Activated naive CD4-positive, alpha-beta T cell treated with anti-CD3 and anti-CD28 coated beads, Interleukin-2, amount 50 U/mL, for 24 hours (primary cell): ENCODE measurements around the gene SPECC1.

Experiments
- H3K27ac Mint-ChIP-seq: one replicate; pipeline ENCODE4 v1.8.0; 2021; ENCODE audit warnings: mild to moderate bottlenecking, mixed read lengths
- H3K27me3 Mint-ChIP-seq: one replicate; pipeline ENCODE4 v1.8.0; 2021; ENCODE audit warnings: mixed read lengths
- H3K36me3 Mint-ChIP-seq: one replicate; pipeline ENCODE4 v1.8.0; 2021; ENCODE audit warnings: mixed read lengths
- H3K4me1 Mint-ChIP-seq: one replicate; pipeline ENCODE4 v1.8.0; 2021; ENCODE audit warnings: mixed read lengths
- H3K4me3 Mint-ChIP-seq: one replicate; pipeline ENCODE4 v1.8.0; 2021; ENCODE audit warnings: mild to moderate bottlenecking, mixed read lengths
- H3K9me3 Mint-ChIP-seq: one replicate; pipeline ENCODE4 v1.8.0; 2021; ENCODE audit warnings: mixed read lengths

SPECC1 gene

GRCh38 chr17:20271011-20271610 is 262.0 kb downstream of the SPECC1 start:
- H3K4me1 Mint-ChIP-seq, result peaks cover 95% of the 10 kb centered on the region
- no peaks in the 10 kb centered on the region for H3K36me3 Mint-ChIP-seq
- H3K27me3 Mint-ChIP-seq, result no peaks in the 10 kb centered on the region
- peak overlapping the region; percentile 95 for H3K27ac Mint-ChIP-seq
- peak overlapping the region; percentile 76 for H3K4me3 Mint-ChIP-seq
- H3K9me3 Mint-ChIP-seq, result peaks cover 5% of the 10 kb centered on the region

- Mint-ChIP-seq H3K4me3 (peak overlapping the region; percentile 78), H3K9me3 (peaks cover 5% of the 10 kb centered on the region), H3K36me3 (no peaks in the 10 kb centered on the region), H3K4me1 (peaks cover 95% of the 10 kb centered on the region), H3K27me3 (no peaks in the 10 kb centered on the region), H3K27ac (peak overlapping the region; percentile 95)
Observed at GRCh38 chr17:20273741-20274500, 264.8 kb downstream of the SPECC1 start.

GRCh38 chr17:20275653-20276052 is 266.5 kb downstream of the SPECC1 start:
- no peaks in the 10 kb centered on the region for H3K36me3 Mint-ChIP-seq
- H3K27me3 Mint-ChIP-seq, result no peaks in the 10 kb centered on the region
- H3K27ac Mint-ChIP-seq, result peak overlapping the region; percentile 93
- peaks cover 96% of the 10 kb centered on the region for H3K4me1 Mint-ChIP-seq
- H3K9me3 Mint-ChIP-seq, result peaks cover 5% of the 10 kb centered on the region
- H3K4me3 Mint-ChIP-seq, result peak overlapping the region; percentile 42

DNA sequence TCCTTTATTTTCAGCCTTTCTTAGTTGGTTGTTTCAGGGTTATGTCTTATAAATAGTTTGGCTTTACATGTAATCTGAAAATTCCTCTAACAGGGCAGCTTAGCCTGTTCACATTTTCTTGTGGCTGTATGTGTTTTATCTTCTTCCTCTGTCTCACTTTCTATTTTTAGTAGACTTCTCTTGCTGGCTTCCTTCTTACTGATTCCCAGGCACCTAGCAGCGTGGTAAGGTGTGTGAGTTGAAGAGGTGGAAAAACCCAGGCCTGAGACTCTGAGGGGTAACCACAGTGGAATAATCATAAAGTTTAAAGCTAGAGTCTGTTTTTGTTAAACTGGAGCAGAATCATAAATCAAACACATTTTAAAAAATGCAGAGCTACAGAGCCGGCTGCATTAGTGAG is 267.3 kb downstream of the SPECC1 start:
- H3K36me3 Mint-ChIP-seq, result no peaks in the 10 kb centered on the region
- peak overlapping the region; percentile 63 for H3K4me3 Mint-ChIP-seq
- H3K27me3 Mint-ChIP-seq, result no peaks in the 10 kb centered on the region
- H3K4me1 Mint-ChIP-seq, result peaks cover 93% of the 10 kb centered on the region
- H3K9me3 Mint-ChIP-seq, result peaks cover 5% of the 10 kb centered on the region
- peak overlapping the region; percentile 93 for H3K27ac Mint-ChIP-seq

GRCh38 chr17:20278805-20279204 is 269.6 kb downstream of the SPECC1 start:
- H3K36me3 Mint-ChIP-seq, result no peaks in the 10 kb centered on the region
- H3K27ac Mint-ChIP-seq, result no peak overlapping the region
- peaks cover 79% of the 10 kb centered on the region for H3K4me1 Mint-ChIP-seq
- peak overlapping the region; percentile 44 for H3K4me3 Mint-ChIP-seq
- H3K9me3 Mint-ChIP-seq, result no peaks in the 10 kb centered on the region
- H3K27me3 Mint-ChIP-seq, result no peaks in the 10 kb centered on the region

DNA sequence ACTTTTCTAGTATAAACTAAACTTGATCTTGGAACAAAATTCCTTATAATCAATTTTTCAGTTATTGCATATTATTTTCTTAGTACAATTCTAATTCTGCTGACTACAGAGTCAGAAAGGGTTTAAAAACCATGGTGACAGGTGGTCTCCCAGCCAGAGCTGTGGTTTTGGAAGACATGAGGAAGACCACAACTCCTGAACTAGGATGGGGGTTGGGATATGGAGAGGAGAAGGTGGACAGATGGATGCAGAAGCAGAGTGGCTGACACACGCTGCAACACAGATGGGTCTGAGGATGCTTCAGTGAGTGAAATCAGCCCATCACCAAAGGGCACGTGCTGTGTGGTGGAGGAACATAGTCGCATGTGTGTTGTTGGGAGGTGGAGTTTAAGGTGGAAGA is 270.5 kb downstream of the SPECC1 start:
- Mint-ChIP-seq H3K9me3 (no peaks in the 10 kb centered on the region), H3K27me3 (no peaks in the 10 kb centered on the region), H3K4me3 (no peak overlapping the region), H3K4me1 (peaks cover 74% of the 10 kb centered on the region), H3K27ac (no peak overlapping the region), H3K36me3 (no peaks in the 10 kb centered on the region)

DNA sequence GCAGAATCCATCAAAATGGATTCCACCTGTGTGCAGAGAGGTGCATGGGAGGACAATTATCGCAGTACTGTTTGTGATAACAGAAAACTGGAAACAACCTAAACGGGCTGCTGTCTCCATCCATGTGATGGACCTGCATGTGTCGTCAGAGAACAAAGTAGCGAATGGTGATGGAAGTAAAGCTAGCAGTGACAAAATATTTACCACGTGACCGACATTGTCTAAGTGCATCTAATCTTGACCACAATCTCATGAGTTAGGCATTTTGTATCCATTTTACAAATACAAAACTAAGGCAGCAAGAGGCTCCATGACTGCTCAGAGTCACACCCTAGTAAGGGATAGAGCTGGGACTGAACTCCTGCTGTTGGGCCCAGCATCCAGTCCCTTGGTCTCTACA is 270.9 kb downstream of the SPECC1 start:
- H3K27ac Mint-ChIP-seq, result no peak overlapping the region
- no peaks in the 10 kb centered on the region for H3K27me3 Mint-ChIP-seq
- no peaks in the 10 kb centered on the region for H3K36me3 Mint-ChIP-seq
- peaks cover 73% of the 10 kb centered on the region for H3K4me1 Mint-ChIP-seq
- no peak overlapping the region for H3K4me3 Mint-ChIP-seq
- H3K9me3 Mint-ChIP-seq, result no peaks in the 10 kb centered on the region

GRCh38 chr17:20280851-20281250 is 271.7 kb downstream of the SPECC1 start:
- Mint-ChIP-seq H3K36me3 (no peaks in the 10 kb centered on the region), H3K27me3 (no peaks in the 10 kb centered on the region), H3K9me3 (no peaks in the 10 kb centered on the region), H3K4me1 (peaks cover 67% of the 10 kb centered on the region), H3K27ac (no peak overlapping the region), H3K4me3 (no peak overlapping the region)

DNA sequence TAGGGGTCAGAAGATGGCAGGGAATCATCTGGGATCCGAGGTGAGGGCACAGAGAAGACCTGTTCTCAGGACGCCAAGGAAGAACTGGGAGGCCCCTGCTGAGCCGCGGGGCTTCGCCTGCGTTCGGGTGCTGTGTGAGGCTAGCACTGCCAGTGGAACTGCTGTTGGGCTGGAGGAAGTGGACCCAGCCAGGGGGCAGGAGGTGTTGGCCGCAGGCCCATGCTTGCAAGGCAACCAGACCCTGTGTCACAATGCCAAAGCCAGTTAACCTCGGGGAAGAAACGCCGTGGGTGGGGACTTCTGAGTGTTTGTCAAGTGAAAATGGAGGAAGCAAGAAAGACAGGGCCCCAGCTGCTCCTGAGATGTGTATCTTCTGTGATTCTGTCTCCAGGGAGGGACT is 272.7 kb downstream of the SPECC1 start:
- H3K4me3 Mint-ChIP-seq, result no peak overlapping the region
- peaks cover 57% of the 10 kb centered on the region for H3K4me1 Mint-ChIP-seq
- no peak overlapping the region for H3K27ac Mint-ChIP-seq
- no peaks in the 10 kb centered on the region for H3K36me3 Mint-ChIP-seq
- H3K9me3 Mint-ChIP-seq, result no peaks in the 10 kb centered on the region
- H3K27me3 Mint-ChIP-seq, result no peaks in the 10 kb centered on the region

DNA sequence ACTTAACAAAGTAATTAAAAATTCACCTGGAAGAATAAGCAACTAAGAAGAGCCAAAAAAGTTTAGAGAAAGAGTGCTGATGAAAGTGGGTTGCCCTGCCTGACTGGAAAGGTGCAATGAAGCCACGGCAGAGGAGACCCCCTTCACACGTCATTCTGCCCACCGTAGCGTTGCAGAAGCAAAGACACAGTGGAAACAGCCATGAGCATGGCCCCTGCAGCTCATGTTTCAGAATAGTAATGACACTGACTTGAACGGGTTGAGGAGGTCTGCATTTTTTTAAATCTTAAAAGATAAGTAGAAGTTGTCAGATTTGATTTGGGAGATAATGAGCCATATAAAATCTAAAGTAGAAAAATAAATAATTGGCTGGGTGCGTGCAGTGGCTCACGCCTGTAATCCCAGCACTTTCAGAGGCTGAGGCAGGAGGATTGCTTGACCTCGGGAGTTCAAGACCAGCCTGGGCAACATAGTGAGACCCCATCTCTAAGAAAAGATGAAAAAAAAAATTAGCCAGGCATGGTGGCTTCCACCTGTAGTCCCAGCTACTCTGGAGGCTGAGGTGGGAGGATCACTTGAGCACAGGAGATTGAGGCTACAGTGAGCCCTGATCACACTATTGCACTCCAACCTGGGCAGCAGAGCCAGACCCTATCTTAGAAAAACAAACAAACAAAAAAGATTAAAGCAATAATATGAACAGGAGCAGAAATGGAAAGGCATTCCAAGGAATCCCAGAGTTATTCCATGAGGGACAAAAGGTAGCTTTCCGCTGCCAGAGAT is 273.6 kb downstream of the SPECC1 start:
- peak overlapping the region; percentile 70 for H3K27ac Mint-ChIP-seq
- no peaks in the 10 kb centered on the region for H3K36me3 Mint-ChIP-seq
- H3K9me3 Mint-ChIP-seq, result no peaks in the 10 kb centered on the region
- H3K4me3 Mint-ChIP-seq, result no peak overlapping the region
- peaks cover 53% of the 10 kb centered on the region for H3K4me1 Mint-ChIP-seq
- no peaks in the 10 kb centered on the region for H3K27me3 Mint-ChIP-seq

DNA sequence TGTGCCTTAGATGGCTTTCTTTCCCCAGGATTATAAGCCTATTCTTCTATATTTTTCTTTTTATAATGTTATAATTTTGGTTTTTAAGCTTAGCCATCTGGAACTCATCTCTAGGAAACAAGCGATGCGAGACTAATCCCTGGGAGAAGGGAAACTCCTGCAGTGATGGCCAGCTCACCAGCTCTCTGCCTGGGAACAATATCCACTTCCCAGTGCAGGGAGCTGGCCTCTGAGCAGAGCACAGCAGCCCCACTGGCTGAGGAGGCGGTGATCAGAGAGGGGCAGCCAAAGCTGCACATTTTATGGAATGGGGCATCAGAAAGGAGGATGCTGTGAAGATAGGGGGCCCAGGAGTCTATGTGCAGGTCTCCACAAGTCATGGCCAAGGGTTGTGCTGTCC is 274.9 kb downstream of the SPECC1 start:
- peaks cover 44% of the 10 kb centered on the region for H3K4me1 Mint-ChIP-seq
- peaks cover 2% of the 10 kb centered on the region for H3K36me3 Mint-ChIP-seq
- no peaks in the 10 kb centered on the region for H3K27me3 Mint-ChIP-seq
- H3K27ac Mint-ChIP-seq, result no peak overlapping the region
- no peaks in the 10 kb centered on the region for H3K9me3 Mint-ChIP-seq
- H3K4me3 Mint-ChIP-seq, result no peak overlapping the region

DNA sequence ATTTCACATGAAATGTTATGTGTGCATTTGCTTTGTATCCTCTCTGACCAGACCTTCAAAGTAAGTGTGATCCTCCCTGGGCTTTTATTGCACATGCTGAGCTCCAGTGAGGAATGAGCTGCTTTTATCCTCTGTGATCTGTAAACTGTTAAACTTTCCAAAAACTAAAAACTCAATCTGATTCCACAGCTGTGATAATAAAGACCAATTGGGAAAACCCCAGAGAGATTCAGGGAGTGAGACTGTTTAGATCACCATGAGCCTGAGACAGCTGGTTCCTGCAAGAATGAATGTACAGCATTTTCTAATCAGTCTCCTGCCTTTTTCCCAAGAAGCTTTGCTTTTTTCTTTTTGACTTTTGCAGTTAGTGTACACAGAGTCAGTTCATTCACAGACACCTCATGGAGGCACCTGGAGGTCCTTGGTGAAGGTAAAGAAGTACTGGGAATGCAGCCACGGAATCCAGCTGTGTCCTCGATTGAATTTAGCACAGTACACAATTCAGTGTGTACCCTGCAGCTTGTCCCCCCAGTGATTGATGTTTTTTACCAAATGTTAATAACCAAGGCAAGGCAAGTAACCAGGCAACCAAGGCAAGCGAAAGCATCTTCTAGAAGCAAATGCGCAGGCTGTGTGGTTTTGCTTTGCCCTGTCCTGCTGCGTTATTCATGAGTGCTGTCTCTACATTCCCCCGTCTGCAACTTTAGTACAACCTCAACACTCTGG is 275.6 kb downstream of the SPECC1 start:
- H3K27ac Mint-ChIP-seq, result no peak overlapping the region
- H3K27me3 Mint-ChIP-seq, result no peaks in the 10 kb centered on the region
- peaks cover 2% of the 10 kb centered on the region for H3K36me3 Mint-ChIP-seq
- H3K9me3 Mint-ChIP-seq, result no peaks in the 10 kb centered on the region
- peaks cover 39% of the 10 kb centered on the region for H3K4me1 Mint-ChIP-seq
- no peak overlapping the region for H3K4me3 Mint-ChIP-seq

DNA sequence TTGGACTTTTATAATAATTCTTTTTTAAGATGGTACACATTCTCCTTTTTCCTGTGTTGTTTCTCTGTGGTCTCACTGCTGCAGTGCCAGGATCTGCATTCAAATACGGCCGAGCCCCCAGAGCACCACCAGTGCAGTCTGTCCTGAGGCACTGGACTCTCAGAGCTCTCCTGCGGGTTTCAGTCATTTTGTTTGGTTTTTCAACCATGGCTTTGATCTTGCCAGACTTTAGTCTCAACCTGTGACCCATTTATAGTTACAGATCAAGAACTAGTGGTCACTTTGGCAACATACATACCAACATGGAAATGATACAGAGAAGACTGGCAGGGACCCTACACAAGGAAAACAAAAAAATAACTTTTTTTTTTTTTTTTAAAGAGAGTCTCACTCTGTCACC is 280.8 kb downstream of the SPECC1 start:
- no peaks in the 10 kb centered on the region for H3K27me3 Mint-ChIP-seq
- H3K27ac Mint-ChIP-seq, result no peak overlapping the region
- H3K4me1 Mint-ChIP-seq, result peaks cover 15% of the 10 kb centered on the region
- no peak overlapping the region for H3K4me3 Mint-ChIP-seq
- peaks cover 2% of the 10 kb centered on the region for H3K36me3 Mint-ChIP-seq
- no peaks in the 10 kb centered on the region for H3K9me3 Mint-ChIP-seq

DNA sequence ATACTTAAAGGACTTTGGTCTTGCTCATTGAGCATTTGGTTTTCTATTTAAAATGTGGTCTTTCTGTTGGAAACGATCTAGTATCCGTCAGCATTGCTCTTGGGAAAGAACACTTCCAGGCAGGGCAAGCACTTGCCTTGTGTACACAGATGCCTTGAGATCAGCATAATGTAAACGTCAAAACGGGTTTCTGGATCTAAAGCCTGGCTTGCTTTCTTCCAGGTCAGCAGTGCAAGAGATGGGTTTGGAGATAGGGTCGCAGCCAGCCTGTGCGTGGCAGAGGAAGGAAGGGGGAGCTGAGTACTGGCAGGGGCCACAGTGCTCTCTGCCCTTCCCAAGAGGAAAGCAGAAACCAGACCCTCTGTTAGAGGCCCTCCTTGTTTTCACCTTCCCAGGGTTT is 282.7 kb downstream of the SPECC1 start:
- H3K36me3 Mint-ChIP-seq, result peaks cover 2% of the 10 kb centered on the region
- H3K27ac Mint-ChIP-seq, result no peak overlapping the region
- no peaks in the 10 kb centered on the region for H3K27me3 Mint-ChIP-seq
- H3K4me3 Mint-ChIP-seq, result no peak overlapping the region
- peaks cover 12% of the 10 kb centered on the region for H3K4me1 Mint-ChIP-seq
- no peaks in the 10 kb centered on the region for H3K9me3 Mint-ChIP-seq

GRCh38 chr17:20293501-20293900 is 284.3 kb downstream of the SPECC1 start:
- Mint-ChIP-seq H3K4me1 (peaks cover 4% of the 10 kb centered on the region), H3K9me3 (no peaks in the 10 kb centered on the region), H3K27me3 (no peaks in the 10 kb centered on the region), H3K4me3 (no peak overlapping the region), H3K36me3 (peaks cover under 1% of the 10 kb centered on the region), H3K27ac (no peak overlapping the region)
